Glutamatergic neuron (in vitro differentiated cells): Measurements from ENCODE around the gene ZBTB46. TPM values are rescaled to one million over a fixed set of nuclear protein-coding genes. Genes with fewer than 3 reads are reported as not detected.

Source experiments
- DNase-seq: peaks from one replicate; pipeline ENCODE4 v3.0.0; 2022
- H3K27ac Mint-ChIP-seq: one replicate; pipeline ENCODE4 v1.8.0; 2020; ENCODE audit warnings: mild to moderate bottlenecking, mixed read lengths, inconsistent platforms; ENCODE audit not compliant: unreplicated experiment
- H3K27me3 Mint-ChIP-seq: one replicate; pipeline ENCODE4 v1.8.0; 2020; ENCODE audit warnings: mild to moderate bottlenecking, moderate library complexity, mixed read lengths, inconsistent platforms; ENCODE audit not compliant: unreplicated experiment
- H3K36me3 Mint-ChIP-seq: one replicate; pipeline ENCODE4 v1.8.0; 2020; ENCODE audit warnings: mild to moderate bottlenecking, mixed read lengths, inconsistent platforms; ENCODE audit not compliant: unreplicated experiment
- H3K4me1 Mint-ChIP-seq: one replicate; pipeline ENCODE4 v1.8.0; 2020; ENCODE audit warnings: mild to moderate bottlenecking, low read depth, mixed read lengths, inconsistent platforms; ENCODE audit not compliant: unreplicated experiment
- H3K4me3 Mint-ChIP-seq: one replicate; pipeline ENCODE4 v1.8.0; 2020; ENCODE audit warnings: mild to moderate bottlenecking, mixed read lengths, inconsistent platforms; ENCODE audit not compliant: unreplicated experiment
- H3K9me3 Mint-ChIP-seq: one replicate; pipeline ENCODE4 v1.8.0; 2020; ENCODE audit warnings: mild to moderate bottlenecking, moderate library complexity, mixed read lengths, inconsistent platforms; ENCODE audit not compliant: unreplicated experiment
- CTCF ChIP-seq: fragments of 200-600 bp; sonication (generic); IDR thresholded peaks from one replicate; pipeline ENCODE4 v1.5.0; 2021; ENCODE audit not compliant: partially characterized antibody, unreplicated experiment
- total RNA-seq: library from RNA; stranded (reverse); fragmentation: NEBNext Ultra II Directional; extraction: Animal tissue kit (Norgen Biotek cat#: 25700); gene quantifications from one replicate; pipeline ENCODE4 v1.2.1, GENCODE V29; 2021; ENCODE audit not compliant: unreplicated experiment

Gene ZBTB46
- total RNA-seq, 1 donor from 2014 or later: 94.4 TPM

GRCh38 chr20:63742381-63743024, 88.6 kb downstream of the ZBTB46 start:
- Mint-ChIP-seq H3K9me3 (peaks cover 9% of the 10 kb centered on the region), H3K36me3 (no peaks in the 10 kb centered on the region), H3K27ac (no peak overlapping the region), H3K27me3 (peaks cover 8% of the 10 kb centered on the region), H3K4me1 (peaks cover 2% of the 10 kb centered on the region), H3K4me3 (no peak overlapping the region)
- DNase-seq: peak; percentile 27
- no peak for TF ChIP-seq CTCF

- Mint-ChIP-seq H3K4me1 (peaks cover 2% of the 10 kb centered on the region), H3K9me3 (peaks cover 9% of the 10 kb centered on the region), H3K27ac (no peak overlapping the region), H3K4me3 (no peak overlapping the region), H3K27me3 (peaks cover 8% of the 10 kb centered on the region), H3K36me3 (no peaks in the 10 kb centered on the region)
- TF ChIP-seq CTCF: no peak
- DNase-seq: no peak
Measured at GRCh38 chr20:63741676-63742380, 89.2 kb downstream of the ZBTB46 start.

- no peak for TF ChIP-seq CTCF
Measured at GRCh38 chr20:63741354-63741675, 89.7 kb downstream of the ZBTB46 start.

GRCh38 chr20:63740627-63741353, 90.3 kb downstream of the ZBTB46 start:
- peaks cover 10% of the 10 kb centered on the region for H3K9me3 Mint-ChIP-seq
- peak; percentile 77 for DNase-seq
- TF ChIP-seq CTCF: no peak

More at GRCh38 chr20:63741354-63741675, 89.7 kb downstream of the ZBTB46 start:
- no peak for DNase-seq
- H3K27ac Mint-ChIP-seq: no peak overlapping the region
- H3K36me3 Mint-ChIP-seq: no peaks in the 10 kb centered on the region
- H3K4me3 Mint-ChIP-seq: no peak overlapping the region
- peaks cover 11% of the 10 kb centered on the region for H3K9me3 Mint-ChIP-seq
- H3K27me3 Mint-ChIP-seq: peaks cover 9% of the 10 kb centered on the region
- H3K4me1 Mint-ChIP-seq: peaks cover 2% of the 10 kb centered on the region

GRCh38 chr20:63740070-63740626, 90.9 kb downstream of the ZBTB46 start:
- Mint-ChIP-seq H3K36me3 (no peaks in the 10 kb centered on the region), H3K9me3 (peaks cover 9% of the 10 kb centered on the region), H3K4me1 (peaks cover 7% of the 10 kb centered on the region), H3K4me3 (no peak overlapping the region), H3K27ac (no peak overlapping the region), H3K27me3 (peaks cover 11% of the 10 kb centered on the region)
- no peak for TF ChIP-seq CTCF
- DNase-seq: peak; percentile 58

More at GRCh38 chr20:63740627-63741353, 90.3 kb downstream of the ZBTB46 start:
- Mint-ChIP-seq H3K27me3 (peaks cover 11% of the 10 kb centered on the region), H3K4me3 (no peak overlapping the region), H3K36me3 (no peaks in the 10 kb centered on the region), H3K27ac (no peak overlapping the region), H3K4me1 (peaks cover 7% of the 10 kb centered on the region)
